Stimulated activated CD8-positive, alpha-beta memory T cell treated with anti-CD3 and anti-CD28 coated beads, Interleukin-12 subunit alpha, Interleukin-12 subunit beta, amount 100 ng/mL, for 1 hour (primary cell): ENCODE data around the gene OGFR.
"Not testable (repeated sequence)": the region's sequence is repeated elsewhere in the genome, so short reads cannot be mapped to it uniquely, and the experiment has no call there.

Experiments used
- DNase-seq: peaks from one replicate; pipeline ENCODE4 v3.0.0-alpha.2; 2020; ENCODE audit warnings: low read depth

The OGFR gene

GRCh38 chr20:62839816-62840215, 35.2 kb downstream of the OGFR start:
- no peak for DNase-seq

GRCh38 chr20:62840244-62841197, 35.9 kb downstream of the OGFR start:
- DNase-seq: no peak

- DNase-seq: no peak
These were observed 37.1 kb downstream of the OGFR start for GRCh38 chr20:62841705-62842212.

GRCh38 chr20:62843656-62844055, 39.0 kb downstream of the OGFR start:
- no peak for DNase-seq

GRCh38 chr20:62844182-62844581, 39.5 kb downstream of the OGFR start:
- no peak for DNase-seq

GRCh38 chr20:62845416-62846160, 41.0 kb downstream of the OGFR start:
- no peak for DNase-seq

- DNase-seq: no peak
These were observed 41.7 kb downstream of the OGFR start for GRCh38 chr20:62846166-62846890.

- not testable (repeated sequence) for DNase-seq
These were observed 44.3 kb downstream of the OGFR start for GRCh38 chr20:62848917-62849316.

GRCh38 chr20:62849431-62849830, 44.8 kb downstream of the OGFR start:
- no peak for DNase-seq

- no peak for DNase-seq
These were observed 45.8 kb downstream of the OGFR start for GRCh38 chr20:62850333-62850974.

GRCh38 chr20:62852196-62852595, 47.6 kb downstream of the OGFR start:
- no peak for DNase-seq

GRCh38 chr20:62852841-62853240, 48.2 kb downstream of the OGFR start:
- no peak for DNase-seq

GRCh38 chr20:62853304-62853703, 48.7 kb downstream of the OGFR start:
- DNase-seq: not testable (repeated sequence)

GRCh38 chr20:62854121-62854520, 49.5 kb downstream of the OGFR start:
- no peak for DNase-seq

- DNase-seq: no peak
These were observed 50.5 kb downstream of the OGFR start for GRCh38 chr20:62855120-62855519.

- no peak for DNase-seq
These were observed 52.4 kb downstream of the OGFR start for GRCh38 chr20:62856931-62857619.

- no peak for DNase-seq
These were observed 53.6 kb downstream of the OGFR start for GRCh38 chr20:62858058-62858830.

- no peak for DNase-seq
These were observed 55.1 kb downstream of the OGFR start for GRCh38 chr20:62859721-62860120.

- DNase-seq: no peak
These were observed 55.8 kb downstream of the OGFR start for GRCh38 chr20:62860391-62860923.
